Keratinocyte (primary cell): ENCODE data around the gene EGFLAM. TPM values are rescaled to one million over a fixed set of nuclear protein-coding genes. Genes with fewer than 3 reads are reported as not detected.

Experiments
- DNase-seq: peaks from one replicate; pipeline ENCODE4 v3.0.0-alpha.2; 2011; ENCODE audit warnings: low read depth, missing footprints, low spot score
- FAIRE-seq: peaks from 2 replicates; lab custom pipeline; 2011; peaks lifted over from hg19 to GRCh38; lab: Jason Lieb, UNC
- H2AFZ ChIP-seq: 2 replicates; pipeline ENCODE4 v1.6.0; 2012; ENCODE audit warnings: low read length, control low read depth, inconsistent platforms; ENCODE audit not compliant: control insufficient read depth
- H3K27ac ChIP-seq: 2 replicates; pipeline ENCODE4 v1.5.1; 2011; ENCODE audit warnings: low read length; ENCODE audit not compliant: control insufficient read depth, insufficient read depth
- H3K27me3 ChIP-seq: 3 replicates; pipeline ENCODE4 v1.6.0; 2011; ENCODE audit warnings: low read length; ENCODE audit not compliant: control insufficient read depth, insufficient read depth; ENCODE audit errors: extremely low read depth
- H3K36me3 ChIP-seq, 2 experiments: 2 replicates in 1 of 2; 3 replicates in 1 of 2; pipeline ENCODE4 v1.5.1; 2011; ENCODE audit warnings: low read length in 2 of 2, mild to moderate bottlenecking in 1 of 2; ENCODE audit not compliant: control insufficient read depth in 2 of 2, insufficient read depth in 2 of 2; ENCODE audit errors: extremely low read depth in 1 of 2
- H3K4me1 ChIP-seq: 3 replicates; pipeline ENCODE4 v1.5.1; 2011; ENCODE audit warnings: low read length; ENCODE audit not compliant: control insufficient read depth, insufficient read depth; ENCODE audit errors: extremely low read depth
- H3K4me2 ChIP-seq: 3 replicates; pipeline ENCODE4 v1.6.0; 2011; ENCODE audit warnings: low read depth, low read length; ENCODE audit not compliant: control insufficient read depth, insufficient read depth; ENCODE audit errors: extremely low read depth
- H3K4me3 ChIP-seq, 3 experiments: fragments of 200-600 bp in 1 of 3; sonication (generic) in 1 of 3; 2 replicates in 2 of 3; 3 replicates in 1 of 3; pipeline ENCODE4 v1.5.1; 2011 to 2016; ENCODE audit warnings: low read length in 3 of 3, mild to moderate bottlenecking in 3 of 3, control low read depth in 2 of 3, inconsistent platforms in 1 of 3, low read depth in 1 of 3, mixed read lengths in 1 of 3, mixed run types in 1 of 3, moderate library complexity in 1 of 3; ENCODE audit not compliant: control insufficient read depth in 2 of 3, insufficient read depth in 2 of 3; ENCODE audit errors: extremely low read depth in 1 of 3
- H3K79me2 ChIP-seq: 2 replicates; pipeline ENCODE4 v1.6.0; 2012; ENCODE audit warnings: low read length; ENCODE audit not compliant: control insufficient read depth, insufficient read depth
- H3K9ac ChIP-seq: 3 replicates; pipeline ENCODE4 v1.6.0; 2011; ENCODE audit warnings: low read length; ENCODE audit not compliant: control insufficient read depth, insufficient read depth; ENCODE audit errors: extremely low read depth
- H3K9me1 ChIP-seq: 3 replicates; pipeline ENCODE4 v1.6.0; 2011; ENCODE audit warnings: low read length; ENCODE audit not compliant: control insufficient read depth, insufficient read depth; ENCODE audit errors: extremely low read depth
- H3K9me3 ChIP-seq: 2 replicates; pipeline ENCODE4 v1.5.1; 2012; ENCODE audit warnings: low read depth, low read length; ENCODE audit not compliant: control insufficient read depth
- H4K20me1 ChIP-seq: 3 replicates; pipeline ENCODE4 v1.6.0; 2011; ENCODE audit warnings: low read length; ENCODE audit not compliant: control insufficient read depth, insufficient read depth; ENCODE audit errors: extremely low read depth
- CTCF ChIP-seq, 3 experiments: IDR thresholded peaks in 1 of 3; conservative IDR thresholded peaks in 1 of 3; optimal IDR thresholded peaks in 1 of 3; 2 replicates in 2 of 3; 3 replicates in 1 of 3; pipeline versions ENCODE3 to v1.5.1; 2011; ENCODE audit warnings: low read length in 3 of 3, mild to moderate bottlenecking in 3 of 3, moderate library complexity in 2 of 3, control low read depth in 1 of 3, inconsistent platforms in 1 of 3; ENCODE audit not compliant: insufficient read depth in 2 of 3; ENCODE audit errors: extremely low read depth in 1 of 3
- EZH2 ChIP-seq: IDR thresholded peaks from one replicate; pipeline ENCODE4 v1.6.1; 2012; ENCODE audit warnings: inconsistent platforms, mild to moderate bottlenecking, low read length, moderate library complexity
- dilution Hi-C: fragments of 300-500 bp; cut with MboI; formaldehyde crosslinking; loops from one replicate; pipeline ENCODE4 v1.7.0; 2020; ENCODE audit warnings: low sequenced_read_pairs; ENCODE audit not compliant: extremely low pct_ligation_motif_present
- polyA plus RNA-seq, 5 experiments: library from polyadenylated mRNA; depleted of rRNA in 3 of 5; stranded (reverse) in 3 of 5; stranded (forward) in 1 of 5; unstranded in 1 of 5; fragments of >200 nt; gene quantifications; 1 replicate in 1 of 5; 2 replicates in 3 of 5; 3 replicates in 1 of 5; pipeline versions ENCODE4 v1.2.1 to v1.2.3, GENCODE V29; 2011 to 2012; ENCODE audit warnings: missing spikeins in 2 of 5, low read depth in 1 of 5, low replicate concordance in 1 of 5

EGFLAM gene
- polyA plus RNA-seq, 1 donor (not counting 4 experiments of a cell fraction or from before 2014, with no cell fraction given): not detected

GRCh38 chr5:38382898-38383297, 124.5 kb downstream of the EGFLAM start:
- Histone ChIP-seq H4K20me1 (no peaks in the 10 kb centered on the region), H3K27me3 (peaks cover 9% of the 10 kb centered on the region), H3K27ac (no peak overlapping the region), H3K9ac (no peak overlapping the region), H3K4me1 (no peaks in the 10 kb centered on the region), H3K9me1 (no peaks in the 10 kb centered on the region), H2AFZ (no peak overlapping the region), H3K36me3 (no peaks in the 10 kb centered on the region), H3K4me2 (no peak overlapping the region), H3K9me3 (no peaks in the 10 kb centered on the region), H3K4me3 (no peak overlapping the region), H3K79me2 (no peaks in the 10 kb centered on the region)
- DNase-seq: peak; percentile 44
- no peak for TF ChIP-seq EZH2
- peak; percentile 84 to 99 (median 90) for TF ChIP-seq CTCF (optimal IDR thresholded peaks at IDR 0.05 in 1 of 3, IDR thresholded peaks at IDR 0.05 in 1 of 3, conservative IDR thresholded peaks at IDR 0.05 in 1 of 3; ENCODE audit: extremely low read depth in 1 of 3, insufficient read depth in 2 of 3, low read length in 3 of 3)
- FAIRE-seq: peak; percentile 93
- dilution Hi-C loops: no loop called here

- Histone ChIP-seq H3K27me3 (peaks cover 5% of the 10 kb centered on the region), H3K36me3 (no peaks in the 10 kb centered on the region), H3K4me3 (no peak overlapping the region), H3K9me1 (no peaks in the 10 kb centered on the region), H2AFZ (no peak overlapping the region), H3K4me2 (no peak overlapping the region), H4K20me1 (no peaks in the 10 kb centered on the region), H3K27ac (no peak overlapping the region), H3K79me2 (no peaks in the 10 kb centered on the region), H3K9ac (no peak overlapping the region), H3K9me3 (no peaks in the 10 kb centered on the region), H3K4me1 (no peaks in the 10 kb centered on the region)
- FAIRE-seq (no peak), DNase-seq (no peak)
- no peak for TF ChIP-seq EZH2
- TF ChIP-seq CTCF (optimal IDR thresholded peaks at IDR 0.05 in 1 of 3, IDR thresholded peaks at IDR 0.05 in 1 of 3, conservative IDR thresholded peaks at IDR 0.05 in 1 of 3; ENCODE audit: extremely low read depth in 1 of 3, insufficient read depth in 2 of 3, low read length in 3 of 3): no peak
- dilution Hi-C loops: no loop called here
These were observed 125.3 kb downstream of the EGFLAM start for GRCh38 chr5:38383701-38384100.
